Medulla oblongata (tissue), 1 donor: ENCODE results near the gene ADRA2A.

ENCODE experiments used
- DNase-seq: peaks from one replicate; pipeline ENCODE4 v3.0.0-alpha.2; 2015; ENCODE audit errors: extremely low spot score

ADRA2A gene

GRCh38 chr10:111083222-111084095, 6.6 kb downstream of the ADRA2A start:
- no peak for DNase-seq

GRCh38 chr10:111084366-111085255, 7.8 kb downstream of the ADRA2A start:
- DNase-seq, result no peak

GRCh38 chr10:111085690-111086353, 9.0 kb downstream of the ADRA2A start:
- no peak for DNase-seq

- DNase-seq, result no peak
Observed at GRCh38 chr10:111086574-111086973, 9.7 kb downstream of the ADRA2A start.

- no peak for DNase-seq
Observed at GRCh38 chr10:111087331-111087756, 10.5 kb downstream of the ADRA2A start.

- no peak for DNase-seq
Observed at GRCh38 chr10:111087968-111088505, 11.2 kb downstream of the ADRA2A start.

GRCh38 chr10:111089293-111089692, 12.5 kb downstream of the ADRA2A start:
- DNase-seq, result no peak

- no peak for DNase-seq
Observed at GRCh38 chr10:111091833-111092232, 15.0 kb downstream of the ADRA2A start.

- DNase-seq, result no peak
Observed at GRCh38 chr10:111093741-111094380, 17.0 kb downstream of the ADRA2A start.

- DNase-seq, result no peak
Observed at GRCh38 chr10:111098679-111099437, 22.0 kb downstream of the ADRA2A start.

- no peak for DNase-seq
Observed at GRCh38 chr10:111100198-111100597, 23.4 kb downstream of the ADRA2A start.

GRCh38 chr10:111101796-111102195, 25.0 kb downstream of the ADRA2A start:
- no peak for DNase-seq

GRCh38 chr10:111102359-111102837, 25.6 kb downstream of the ADRA2A start:
- DNase-seq, result no peak

- no peak for DNase-seq
Observed at GRCh38 chr10:111103196-111103840, 26.5 kb downstream of the ADRA2A start.

- DNase-seq, result no peak
Observed at GRCh38 chr10:111104811-111105210, 28.0 kb downstream of the ADRA2A start.

- DNase-seq, result no peak
Observed at GRCh38 chr10:111106081-111106480, 29.3 kb downstream of the ADRA2A start.

GRCh38 chr10:111107023-111107422, 30.2 kb downstream of the ADRA2A start:
- no peak for DNase-seq

GRCh38 chr10:111107846-111108245, 31.0 kb downstream of the ADRA2A start:
- DNase-seq, result no peak

GRCh38 chr10:111108441-111108840, 31.6 kb downstream of the ADRA2A start:
- no peak for DNase-seq
